Mucosa of rectum (tissue), 2 donors: ENCODE data around the gene PARD3.

Source experiments
- H3K27ac ChIP-seq, 2 donors: one replicate each; pipeline ENCODE4 v1.7.0; 2013; ENCODE audit warnings: inconsistent platforms in 2 of 2, low read depth in 2 of 2, low read length in 2 of 2
- H3K27me3 ChIP-seq, 2 donors: one replicate each; pipeline ENCODE4 v1.7.0; 2013; ENCODE audit warnings: low read length in 2 of 2; ENCODE audit not compliant: control insufficient read depth in 2 of 2, insufficient read depth in 2 of 2
- H3K36me3 ChIP-seq, 2 donors: one replicate each; pipeline ENCODE4 v1.7.0; 2013; ENCODE audit warnings: low read length in 2 of 2; ENCODE audit not compliant: control insufficient read depth in 2 of 2, insufficient read depth in 2 of 2
- H3K4me1 ChIP-seq, 2 donors: one replicate each; pipeline ENCODE4 v1.7.0; 2013; ENCODE audit warnings: low read length in 2 of 2, mild to moderate bottlenecking in 1 of 2; ENCODE audit not compliant: control insufficient read depth in 2 of 2, insufficient read depth in 2 of 2
- H3K4me3 ChIP-seq, 2 donors: one replicate each; pipeline ENCODE4 v1.7.0; 2013; ENCODE audit warnings: low read length in 2 of 2
- H3K9ac ChIP-seq, 2 donors: one replicate each; pipeline ENCODE4 v1.7.0; 2013; ENCODE audit warnings: low read length in 2 of 2, low read depth in 1 of 2, mild to moderate bottlenecking in 1 of 2
- H3K9me3 ChIP-seq, 2 donors: one replicate each; pipeline ENCODE4 v1.7.0; 2013; ENCODE audit warnings: low read length in 2 of 2; ENCODE audit not compliant: control insufficient read depth in 2 of 2
- donor health status: healthy.
- donor health status: Normal muscosa, but diverticular disease.

Gene PARD3

DNA sequence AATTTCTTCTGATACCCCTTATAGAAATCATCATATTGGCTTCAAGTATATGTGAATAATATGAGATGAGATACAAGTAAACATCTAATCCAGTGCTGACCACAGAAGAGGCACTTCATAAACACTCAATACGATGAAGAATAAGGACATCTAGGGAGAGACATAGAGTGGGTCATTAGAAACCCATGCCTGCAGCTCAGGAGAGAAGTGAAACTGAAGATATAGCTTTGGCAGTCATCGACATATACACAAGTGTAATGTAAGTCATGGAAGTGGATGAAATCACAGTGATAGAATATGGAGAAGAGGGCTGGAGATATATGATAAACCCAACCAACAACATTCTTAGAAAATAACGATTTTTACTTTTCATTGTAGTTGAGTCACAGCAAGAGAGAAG lies 665.0 kb downstream of the PARD3 start:
- Histone ChIP-seq H3K36me3 (no peaks in the 10 kb centered on the region), H3K9ac (no peak overlapping the region), H3K27ac (no peak overlapping the region), H3K27me3 (no peaks in the 10 kb centered on the region), H3K4me1 (no peaks in the 10 kb centered on the region), H3K4me3 (no peak overlapping the region), H3K9me3 (no peaks in the 10 kb centered on the region)

DNA sequence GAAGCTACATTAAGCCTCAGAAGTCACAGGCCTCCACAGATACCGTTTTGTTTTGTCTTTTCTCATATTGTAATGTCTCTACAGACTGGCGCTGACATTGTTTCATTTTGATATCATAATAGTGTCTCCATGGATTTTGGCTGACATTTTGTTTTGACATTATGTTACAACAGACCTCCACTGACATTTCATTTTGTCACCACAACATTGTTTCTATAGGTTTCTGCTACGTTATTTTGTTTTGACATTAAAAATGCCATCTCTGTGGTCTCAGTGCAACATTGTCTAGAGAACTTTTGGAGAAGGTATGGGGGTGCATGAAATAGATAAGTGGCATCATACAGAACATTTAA lies 666.8 kb downstream of the PARD3 start:
- no peaks in the 10 kb centered on the region for H3K9me3 ChIP-seq
- no peak overlapping the region for H3K4me3 ChIP-seq
- H3K36me3 ChIP-seq: no peaks in the 10 kb centered on the region
- no peaks in the 10 kb centered on the region for H3K27me3 ChIP-seq
- no peak overlapping the region for H3K27ac ChIP-seq
- H3K4me1 ChIP-seq: no peaks in the 10 kb centered on the region
- H3K9ac ChIP-seq: no peak overlapping the region

DNA sequence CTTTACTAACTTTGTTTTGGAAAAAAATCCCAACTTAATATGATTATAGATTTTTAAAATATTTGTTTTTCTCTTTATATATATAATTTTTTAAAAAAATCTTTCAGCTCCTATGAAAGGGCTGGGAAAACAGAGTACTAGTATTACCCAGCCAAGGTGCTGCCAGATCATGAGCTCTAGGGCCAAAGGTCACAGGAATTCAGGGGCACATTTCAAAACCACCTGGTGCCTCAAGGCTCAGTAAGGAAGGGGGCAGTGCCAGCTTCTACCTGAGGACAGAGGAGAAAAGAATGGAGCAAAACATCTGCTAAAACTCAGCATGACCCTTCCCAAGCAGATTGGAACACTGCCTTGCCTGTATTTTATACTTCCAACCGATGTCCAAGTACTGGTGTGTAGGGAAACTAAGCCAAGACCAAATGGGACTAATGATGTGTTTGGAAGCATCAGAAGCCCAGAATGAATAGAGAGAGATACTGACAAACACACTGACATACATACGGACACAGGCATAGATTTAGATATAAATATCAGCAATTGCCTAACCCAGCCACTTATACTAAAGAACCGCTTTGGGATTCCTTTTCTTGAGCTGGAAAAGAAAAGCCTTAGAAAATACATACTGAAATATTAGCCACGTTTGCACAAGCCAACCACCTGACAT lies 667.3 kb downstream of the PARD3 start:
- Histone ChIP-seq H3K36me3 (no peaks in the 10 kb centered on the region), H3K27me3 (no peaks in the 10 kb centered on the region)

DNA sequence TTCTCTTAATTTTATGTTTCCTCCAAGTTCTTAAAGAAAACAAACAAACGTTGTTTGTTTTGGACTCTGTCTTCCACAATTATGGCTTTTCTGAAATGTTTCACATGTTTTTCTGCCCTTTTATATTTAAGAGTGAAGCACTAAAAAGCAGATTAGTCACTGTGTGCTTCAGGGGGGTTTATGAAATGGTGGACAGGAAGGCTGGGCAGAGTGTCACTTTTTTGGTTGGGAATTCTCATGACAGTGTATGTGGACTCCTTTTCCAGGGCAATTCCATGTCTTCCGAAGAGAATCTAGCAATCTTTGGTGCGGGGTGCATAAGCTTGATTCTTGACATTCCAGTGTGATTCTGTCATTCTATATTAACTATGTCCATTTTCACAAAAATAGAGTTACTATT lies 669.4 kb downstream of the PARD3 start:
- Histone ChIP-seq H3K27ac (no peak overlapping the region), H3K9me3 (no peaks in the 10 kb centered on the region), H3K36me3 (no peaks in the 10 kb centered on the region), H3K4me1 (no peaks in the 10 kb centered on the region), H3K9ac (no peak overlapping the region), H3K27me3 (no peaks in the 10 kb centered on the region), H3K4me3 (no peak overlapping the region)

More for the DNA sequence above, 667.3 kb downstream of the PARD3 start:
- H3K9me3 ChIP-seq: no peaks in the 10 kb centered on the region
- H3K4me3 ChIP-seq: no peak overlapping the region
- H3K9ac ChIP-seq: no peak overlapping the region
- H3K4me1 ChIP-seq: no peaks in the 10 kb centered on the region
- no peak overlapping the region for H3K27ac ChIP-seq

DNA sequence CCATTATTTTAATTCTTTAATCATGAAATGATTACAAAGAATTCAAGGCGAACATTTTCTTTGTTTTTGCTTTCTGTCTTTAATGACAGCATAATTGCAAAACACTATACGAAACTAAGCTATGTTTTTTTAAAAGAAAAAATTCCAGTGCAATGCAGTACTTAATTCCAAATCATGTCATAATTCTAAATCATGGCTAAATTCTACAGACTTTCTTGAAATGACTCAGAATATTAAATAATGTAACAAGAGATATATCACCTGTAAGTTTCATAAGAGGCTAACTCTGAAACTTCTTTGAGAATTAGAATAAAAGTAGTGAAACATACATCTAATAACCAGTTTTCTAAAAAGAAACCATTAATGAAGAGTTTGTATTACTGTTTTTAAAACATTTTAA lies 671.6 kb downstream of the PARD3 start:
- H3K9me3 ChIP-seq: no peaks in the 10 kb centered on the region
- H3K4me1 ChIP-seq: no peaks in the 10 kb centered on the region
- H3K36me3 ChIP-seq: no peaks in the 10 kb centered on the region
- H3K27ac ChIP-seq: no peak overlapping the region
- H3K4me3 ChIP-seq: no peak overlapping the region
- H3K9ac ChIP-seq: no peak overlapping the region
- H3K27me3 ChIP-seq: no peaks in the 10 kb centered on the region

DNA sequence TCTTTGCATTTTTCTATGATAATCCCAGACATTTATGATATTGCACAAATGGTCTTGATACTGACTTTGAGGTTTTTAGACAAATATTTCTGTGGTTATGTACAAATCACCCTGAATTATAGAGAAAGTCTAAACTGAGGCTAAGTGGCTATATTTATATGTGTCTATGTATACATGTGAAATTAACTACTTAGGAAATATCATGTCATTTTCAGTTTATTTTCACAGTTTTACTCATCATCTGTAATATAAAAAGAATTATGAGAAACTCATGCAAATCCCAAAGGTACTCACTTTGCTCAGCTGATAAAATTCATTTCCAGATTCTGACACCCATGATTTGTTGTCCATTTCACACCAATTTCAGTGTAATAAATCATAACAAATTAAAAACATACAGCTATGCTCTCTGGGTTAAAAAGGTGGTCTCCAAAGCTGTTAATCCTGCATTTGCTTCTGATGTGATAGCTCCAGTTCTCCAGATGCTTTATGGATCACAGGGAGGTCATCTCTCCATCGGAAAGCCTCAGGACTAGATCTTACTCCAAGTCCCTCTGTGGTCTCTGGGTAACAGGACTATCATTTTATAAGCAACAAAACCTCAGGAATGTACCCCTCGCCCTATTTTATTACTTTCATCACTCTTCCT lies 673.9 kb downstream of the PARD3 start:
- no peaks in the 10 kb centered on the region for H3K27me3 ChIP-seq
- H3K4me1 ChIP-seq: no peaks in the 10 kb centered on the region
- no peaks in the 10 kb centered on the region for H3K36me3 ChIP-seq
- H3K9me3 ChIP-seq: no peaks in the 10 kb centered on the region
- no peak overlapping the region for H3K27ac ChIP-seq
- no peak overlapping the region for H3K4me3 ChIP-seq
- H3K9ac ChIP-seq: no peak overlapping the region

DNA sequence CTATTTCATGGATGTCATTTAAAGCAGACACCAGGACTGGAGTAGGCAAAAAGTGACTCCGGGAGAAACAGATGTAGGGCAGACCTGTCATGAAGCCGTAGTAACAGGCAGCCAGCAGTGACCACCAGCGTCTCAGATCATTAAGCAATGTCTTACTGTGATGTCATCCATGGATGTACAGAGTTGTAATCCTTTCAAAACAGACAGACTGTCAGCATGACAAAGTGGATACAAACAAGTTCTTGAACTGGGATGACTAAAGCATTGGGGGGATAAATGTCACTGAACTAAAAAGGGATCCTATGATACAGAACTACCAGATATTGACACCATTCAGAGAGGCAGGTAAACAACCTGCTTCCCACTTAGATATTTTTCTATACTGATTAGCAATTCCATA lies 675.5 kb downstream of the PARD3 start:
- no peak overlapping the region for H3K9ac ChIP-seq
- H3K27ac ChIP-seq: no peak overlapping the region
- no peaks in the 10 kb centered on the region for H3K4me1 ChIP-seq
- no peak overlapping the region for H3K4me3 ChIP-seq
- no peaks in the 10 kb centered on the region for H3K9me3 ChIP-seq
- no peaks in the 10 kb centered on the region for H3K27me3 ChIP-seq
- H3K36me3 ChIP-seq: no peaks in the 10 kb centered on the region

DNA sequence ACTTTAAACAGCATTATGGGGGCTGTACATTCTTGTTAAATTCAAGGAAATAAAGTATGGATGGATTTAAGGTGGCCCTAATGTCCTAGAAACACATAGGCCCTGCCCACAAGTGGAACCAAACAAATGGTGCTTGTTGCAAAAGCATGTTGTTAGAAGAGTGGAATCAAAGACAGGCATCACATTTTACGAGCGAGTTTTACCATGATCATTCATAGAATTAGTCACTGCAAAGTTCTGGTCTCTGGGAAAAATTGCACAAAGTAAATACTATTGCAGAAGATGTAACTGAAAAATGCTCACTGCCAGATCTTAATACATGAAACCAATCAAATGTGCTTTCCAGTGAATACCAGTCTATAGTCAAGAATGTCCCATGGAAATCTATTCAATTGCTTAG lies 677.1 kb downstream of the PARD3 start:
- H3K4me1 ChIP-seq: no peaks in the 10 kb centered on the region
- H3K36me3 ChIP-seq: no peaks in the 10 kb centered on the region
- no peaks in the 10 kb centered on the region for H3K27me3 ChIP-seq
- no peak overlapping the region for H3K4me3 ChIP-seq
- H3K9me3 ChIP-seq: no peaks in the 10 kb centered on the region
- H3K9ac ChIP-seq: no peak overlapping the region
- no peak overlapping the region for H3K27ac ChIP-seq

DNA sequence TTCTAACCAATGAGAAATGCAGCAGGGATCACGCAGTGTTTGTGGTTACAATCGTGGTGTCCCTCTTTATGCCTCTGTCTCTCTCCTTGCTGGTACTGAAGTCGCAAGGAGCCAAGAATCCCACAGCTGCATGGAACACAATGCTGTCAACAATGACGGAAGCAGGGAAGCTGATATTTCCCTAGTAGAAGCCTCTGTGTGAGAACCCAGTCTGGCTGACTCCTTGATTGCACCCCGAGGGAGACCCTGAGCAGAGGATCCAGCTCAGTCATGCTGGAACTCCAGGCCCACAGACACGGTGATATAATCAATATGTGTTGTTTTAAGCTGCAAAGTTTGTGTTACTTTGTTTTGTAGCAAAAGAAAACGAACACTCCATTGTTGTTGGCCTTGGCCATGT lies 677.9 kb downstream of the PARD3 start:
- H3K27ac ChIP-seq: no peak overlapping the region
- H3K9ac ChIP-seq: no peak overlapping the region
- H3K36me3 ChIP-seq: no peaks in the 10 kb centered on the region
- H3K4me3 ChIP-seq: no peak overlapping the region
- no peaks in the 10 kb centered on the region for H3K4me1 ChIP-seq
- no peaks in the 10 kb centered on the region for H3K27me3 ChIP-seq
- H3K9me3 ChIP-seq: no peaks in the 10 kb centered on the region

DNA sequence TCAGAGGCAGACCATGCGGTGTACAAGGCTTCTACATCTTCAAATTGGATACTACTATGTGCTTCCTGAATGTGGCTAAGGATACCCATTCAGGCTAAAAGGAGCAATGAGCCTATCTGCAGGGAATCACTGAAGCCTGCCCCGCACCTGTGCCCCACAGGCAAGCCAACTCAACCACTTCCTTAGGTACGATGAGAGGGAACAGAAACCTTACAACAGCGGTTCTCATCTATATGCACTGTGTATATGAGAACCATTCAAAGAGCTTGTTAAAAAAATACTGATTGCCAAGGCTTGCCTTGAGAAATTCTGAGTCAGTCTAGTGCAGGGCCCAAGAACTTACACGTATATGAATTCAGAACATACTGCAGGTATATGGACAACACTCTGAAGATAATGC lies 679.6 kb downstream of the PARD3 start:
- no peak overlapping the region for H3K4me3 ChIP-seq
- no peaks in the 10 kb centered on the region for H3K4me1 ChIP-seq
- no peaks in the 10 kb centered on the region for H3K9me3 ChIP-seq
- peaks cover 4% of the 10 kb centered on the region in 2 donors for H3K36me3 ChIP-seq
- no peaks in the 10 kb centered on the region for H3K27me3 ChIP-seq
- no peak overlapping the region for H3K27ac ChIP-seq
- H3K9ac ChIP-seq: no peak overlapping the region
